Keratinocyte (primary cell): ENCODE data around the gene COQ7. TPM values are rescaled to one million over a fixed set of nuclear protein-coding genes. Genes with fewer than 3 reads are reported as not detected.

Experiments used
- DNase-seq: peaks from one replicate; pipeline ENCODE4 v3.0.0-alpha.2; 2011; ENCODE audit warnings: low read depth, missing footprints, low spot score
- FAIRE-seq: peaks from 2 replicates; lab custom pipeline; 2011; peaks lifted over from hg19 to GRCh38; lab: Jason Lieb, UNC
- H2AFZ ChIP-seq: 2 replicates; pipeline ENCODE4 v1.6.0; 2012; ENCODE audit warnings: low read length, control low read depth, inconsistent platforms; ENCODE audit not compliant: control insufficient read depth
- H3K27ac ChIP-seq: 2 replicates; pipeline ENCODE4 v1.5.1; 2011; ENCODE audit warnings: low read length; ENCODE audit not compliant: control insufficient read depth, insufficient read depth
- H3K27me3 ChIP-seq: 3 replicates; pipeline ENCODE4 v1.6.0; 2011; ENCODE audit warnings: low read length; ENCODE audit not compliant: control insufficient read depth, insufficient read depth; ENCODE audit errors: extremely low read depth
- H3K36me3 ChIP-seq, 2 experiments: 2 replicates in 1 of 2; 3 replicates in 1 of 2; pipeline ENCODE4 v1.5.1; 2011; ENCODE audit warnings: low read length in 2 of 2, mild to moderate bottlenecking in 1 of 2; ENCODE audit not compliant: control insufficient read depth in 2 of 2, insufficient read depth in 2 of 2; ENCODE audit errors: extremely low read depth in 1 of 2
- H3K4me1 ChIP-seq: 3 replicates; pipeline ENCODE4 v1.5.1; 2011; ENCODE audit warnings: low read length; ENCODE audit not compliant: control insufficient read depth, insufficient read depth; ENCODE audit errors: extremely low read depth
- H3K4me2 ChIP-seq: 3 replicates; pipeline ENCODE4 v1.6.0; 2011; ENCODE audit warnings: low read depth, low read length; ENCODE audit not compliant: control insufficient read depth, insufficient read depth; ENCODE audit errors: extremely low read depth
- H3K4me3 ChIP-seq, 3 experiments: fragments of 200-600 bp in 1 of 3; sonication (generic) in 1 of 3; 2 replicates in 2 of 3; 3 replicates in 1 of 3; pipeline ENCODE4 v1.5.1; 2011 to 2016; ENCODE audit warnings: low read length in 3 of 3, mild to moderate bottlenecking in 3 of 3, control low read depth in 2 of 3, inconsistent platforms in 1 of 3, low read depth in 1 of 3, mixed read lengths in 1 of 3, mixed run types in 1 of 3, moderate library complexity in 1 of 3; ENCODE audit not compliant: control insufficient read depth in 2 of 3, insufficient read depth in 2 of 3; ENCODE audit errors: extremely low read depth in 1 of 3
- H3K79me2 ChIP-seq: 2 replicates; pipeline ENCODE4 v1.6.0; 2012; ENCODE audit warnings: low read length; ENCODE audit not compliant: control insufficient read depth, insufficient read depth
- H3K9ac ChIP-seq: 3 replicates; pipeline ENCODE4 v1.6.0; 2011; ENCODE audit warnings: low read length; ENCODE audit not compliant: control insufficient read depth, insufficient read depth; ENCODE audit errors: extremely low read depth
- H3K9me1 ChIP-seq: 3 replicates; pipeline ENCODE4 v1.6.0; 2011; ENCODE audit warnings: low read length; ENCODE audit not compliant: control insufficient read depth, insufficient read depth; ENCODE audit errors: extremely low read depth
- H3K9me3 ChIP-seq: 2 replicates; pipeline ENCODE4 v1.5.1; 2012; ENCODE audit warnings: low read depth, low read length; ENCODE audit not compliant: control insufficient read depth
- H4K20me1 ChIP-seq: 3 replicates; pipeline ENCODE4 v1.6.0; 2011; ENCODE audit warnings: low read length; ENCODE audit not compliant: control insufficient read depth, insufficient read depth; ENCODE audit errors: extremely low read depth
- EZH2 ChIP-seq: IDR thresholded peaks from one replicate; pipeline ENCODE4 v1.6.1; 2012; ENCODE audit warnings: inconsistent platforms, mild to moderate bottlenecking, low read length, moderate library complexity
- dilution Hi-C: fragments of 300-500 bp; cut with MboI; formaldehyde crosslinking; loops from one replicate; pipeline ENCODE4 v1.7.0; 2020; ENCODE audit warnings: low sequenced_read_pairs; ENCODE audit not compliant: extremely low pct_ligation_motif_present
- polyA plus RNA-seq, 5 experiments: library from polyadenylated mRNA; depleted of rRNA in 3 of 5; stranded (reverse) in 3 of 5; stranded (forward) in 1 of 5; unstranded in 1 of 5; fragments of >200 nt; gene quantifications; 1 replicate in 1 of 5; 2 replicates in 3 of 5; 3 replicates in 1 of 5; pipeline versions ENCODE4 v1.2.1 to v1.2.3, GENCODE V29; 2011 to 2012; ENCODE audit warnings: missing spikeins in 2 of 5, low read depth in 1 of 5, low replicate concordance in 1 of 5
- TF ChIP-seq, protein P1 (sequence below), 3 experiments: IDR thresholded peaks in 1 of 3; conservative IDR thresholded peaks in 1 of 3; optimal IDR thresholded peaks in 1 of 3; 2 replicates in 2 of 3; 3 replicates in 1 of 3; pipeline versions ENCODE3 to v1.5.1; 2011; ENCODE audit warnings: low read length in 3 of 3, mild to moderate bottlenecking in 3 of 3, moderate library complexity in 2 of 3, control low read depth in 1 of 3, inconsistent platforms in 1 of 3; ENCODE audit not compliant: insufficient read depth in 2 of 3; ENCODE audit errors: extremely low read depth in 1 of 3

The COQ7 gene
- polyA plus RNA-seq, 1 donor (not counting 4 experiments of a cell fraction or from before 2014, with no cell fraction given), result 11.0 TPM

DNA sequence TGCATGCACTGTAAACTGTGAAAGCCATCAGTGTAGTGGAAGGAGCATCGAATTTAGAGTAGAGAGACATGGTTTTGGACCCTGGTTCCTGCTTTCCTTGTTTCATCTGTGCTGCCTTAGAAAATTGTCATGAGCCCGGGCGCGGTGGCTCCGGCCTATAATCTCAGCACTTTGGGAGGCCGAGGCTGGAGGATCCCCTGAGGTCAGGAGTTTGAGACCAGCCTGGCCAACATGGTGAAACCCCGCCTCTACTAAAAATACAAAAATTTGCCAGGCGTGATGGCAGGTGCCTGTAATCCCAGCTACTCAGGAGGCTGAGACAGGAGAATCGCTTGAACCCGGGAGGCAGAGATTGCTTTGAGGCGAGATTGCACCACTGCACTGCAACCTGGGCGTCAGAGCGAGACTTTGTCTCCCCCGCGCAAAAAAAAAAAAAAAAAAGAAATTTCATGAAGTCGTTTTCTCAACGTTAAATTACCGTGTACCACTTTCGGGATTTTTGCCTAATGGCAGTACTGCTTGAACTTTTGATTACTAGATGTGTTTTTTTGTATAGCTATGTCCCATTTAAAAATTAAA, 912 bp downstream of the COQ7 start:
- no peaks in the 10 kb centered on the region for H3K9me3 ChIP-seq
- dilution Hi-C loops, result no loop called here
- peaks cover 6% of the 10 kb centered on the region for H3K4me1 ChIP-seq
- peak overlapping the region; percentile 98 for H3K9ac ChIP-seq
- no peak for FAIRE-seq
- TF ChIP-seq, protein P1, sequence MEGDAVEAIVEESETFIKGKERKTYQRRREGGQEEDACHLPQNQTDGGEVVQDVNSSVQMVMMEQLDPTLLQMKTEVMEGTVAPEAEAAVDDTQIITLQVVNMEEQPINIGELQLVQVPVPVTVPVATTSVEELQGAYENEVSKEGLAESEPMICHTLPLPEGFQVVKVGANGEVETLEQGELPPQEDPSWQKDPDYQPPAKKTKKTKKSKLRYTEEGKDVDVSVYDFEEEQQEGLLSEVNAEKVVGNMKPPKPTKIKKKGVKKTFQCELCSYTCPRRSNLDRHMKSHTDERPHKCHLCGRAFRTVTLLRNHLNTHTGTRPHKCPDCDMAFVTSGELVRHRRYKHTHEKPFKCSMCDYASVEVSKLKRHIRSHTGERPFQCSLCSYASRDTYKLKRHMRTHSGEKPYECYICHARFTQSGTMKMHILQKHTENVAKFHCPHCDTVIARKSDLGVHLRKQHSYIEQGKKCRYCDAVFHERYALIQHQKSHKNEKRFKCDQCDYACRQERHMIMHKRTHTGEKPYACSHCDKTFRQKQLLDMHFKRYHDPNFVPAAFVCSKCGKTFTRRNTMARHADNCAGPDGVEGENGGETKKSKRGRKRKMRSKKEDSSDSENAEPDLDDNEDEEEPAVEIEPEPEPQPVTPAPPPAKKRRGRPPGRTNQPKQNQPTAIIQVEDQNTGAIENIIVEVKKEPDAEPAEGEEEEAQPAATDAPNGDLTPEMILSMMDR (optimal IDR thresholded peaks at IDR 0.05 in 1 of 3, IDR thresholded peaks at IDR 0.05 in 1 of 3, conservative IDR thresholded peaks at IDR 0.05 in 1 of 3; ENCODE audit: extremely low read depth in 1 of 3, insufficient read depth in 2 of 3, low read length in 3 of 3), result no peak
- TF ChIP-seq EZH2, result no peak
- peaks cover 2% of the 10 kb centered on the region for H3K79me2 ChIP-seq
- peak overlapping the region; percentile 54 to 100 (median 86) for H3K4me3 ChIP-seq
- no peak for DNase-seq
- H3K27me3 ChIP-seq, result no peaks in the 10 kb centered on the region
- peaks cover under 1 to 2% of the 10 kb centered on the region in 2 experiments for H3K36me3 ChIP-seq
- peak overlapping the region; percentile 94 for H3K4me2 ChIP-seq
- peak overlapping the region; percentile 92 for H3K27ac ChIP-seq
- H3K9me1 ChIP-seq, result no peaks in the 10 kb centered on the region
- H2AFZ ChIP-seq, result peak overlapping the region; percentile 92
- no peaks in the 10 kb centered on the region for H4K20me1 ChIP-seq

DNA sequence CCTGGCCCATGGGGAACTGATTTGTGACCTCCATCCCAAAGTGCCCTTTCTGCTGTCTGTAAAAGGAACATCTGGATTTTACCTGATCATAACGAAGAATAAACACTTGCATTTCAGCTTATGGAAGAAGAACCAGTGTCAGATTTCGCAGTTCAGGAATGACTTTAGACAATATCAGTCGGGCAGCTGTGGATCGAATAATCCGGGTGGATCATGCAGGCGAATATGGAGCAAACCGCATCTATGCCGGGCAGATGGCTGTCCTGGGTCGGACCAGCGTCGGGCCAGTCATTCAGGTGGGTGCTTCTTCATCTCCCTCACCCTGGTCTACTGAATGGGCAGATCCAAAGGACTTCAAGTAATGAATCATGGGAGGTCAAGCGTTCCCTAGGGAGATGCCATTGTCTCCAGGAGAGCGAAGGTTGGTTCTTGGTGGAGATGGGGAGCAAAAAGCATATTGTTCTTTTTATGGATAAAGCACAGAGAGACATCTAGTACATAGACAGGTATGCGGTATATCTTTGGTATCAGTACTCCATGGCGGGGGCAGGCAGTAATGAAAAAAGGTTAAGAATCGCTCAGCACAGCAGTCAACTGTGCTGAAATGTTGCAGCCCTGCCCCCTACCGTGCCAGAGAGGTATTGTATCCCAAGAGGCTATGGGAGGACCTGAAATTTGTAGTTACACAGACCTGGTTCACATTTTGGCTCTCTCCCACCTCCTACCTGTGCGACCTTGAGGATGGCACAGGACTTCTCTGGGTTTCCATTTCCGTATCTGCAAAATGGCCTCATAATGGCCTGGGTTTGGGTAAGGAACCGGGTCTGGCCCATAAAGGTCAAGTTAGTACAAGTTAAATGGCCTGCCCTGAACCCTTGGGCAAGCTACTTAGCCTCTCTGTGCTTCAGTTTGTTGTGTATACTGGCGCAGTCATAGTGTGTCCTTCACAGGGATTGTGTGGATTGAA, 4.7 kb downstream of the COQ7 start:
- H3K9me1 ChIP-seq, result no peaks in the 10 kb centered on the region
- TF ChIP-seq EZH2, result no peak
- TF ChIP-seq, protein P1 (optimal IDR thresholded peaks at IDR 0.05 in 1 of 3, IDR thresholded peaks at IDR 0.05 in 1 of 3, conservative IDR thresholded peaks at IDR 0.05 in 1 of 3; ENCODE audit: extremely low read depth in 1 of 3, insufficient read depth in 2 of 3, low read length in 3 of 3), result peak; percentile 80 to 91 (median 87)
- no peak overlapping the region for H3K9ac ChIP-seq
- H3K4me1 ChIP-seq, result peaks cover 6% of the 10 kb centered on the region
- H3K27ac ChIP-seq, result no peak overlapping the region
- no peaks in the 10 kb centered on the region for H3K9me3 ChIP-seq
- H3K79me2 ChIP-seq, result peaks cover 2% of the 10 kb centered on the region
- H3K4me2 ChIP-seq, result no peak overlapping the region
- no peaks in the 10 kb centered on the region for H3K27me3 ChIP-seq
- FAIRE-seq (no peak), DNase-seq (no peak)
- no peak overlapping the region for H2AFZ ChIP-seq
- H3K4me3 ChIP-seq, result no peak overlapping the region
- peaks cover 4 to 10% of the 10 kb centered on the region in 2 experiments for H3K36me3 ChIP-seq
- no peaks in the 10 kb centered on the region for H4K20me1 ChIP-seq
- dilution Hi-C loops, result no loop called here
